ENCODE measurements around the gene LRRC39.

LRRC39 gene

GRCh38 chr1:100151679-100152078 lies 26.4 kb downstream of the LRRC39 start:
- H3K4me3 ChIP-seq (ENCODE audit: low read depth, low read length), result no peak overlapping the region

DNA sequence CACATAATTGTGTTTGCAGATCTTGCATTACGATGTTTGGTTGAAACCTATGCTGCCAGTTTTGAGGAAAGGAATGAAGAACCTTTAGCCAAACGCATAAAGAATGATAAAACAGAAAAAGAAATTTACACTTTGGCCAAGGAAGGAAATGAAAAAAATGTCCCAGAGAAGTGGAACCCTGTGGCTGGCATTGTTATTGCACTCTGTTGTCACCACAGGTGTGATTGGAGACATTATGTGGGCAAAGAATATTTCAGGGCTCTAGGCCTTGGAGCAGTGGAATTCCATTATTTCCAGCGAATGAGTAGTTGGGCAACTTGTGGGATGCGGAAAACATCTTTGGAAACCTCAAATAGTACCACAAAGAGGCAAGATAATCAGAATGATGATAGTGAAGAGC lies 30.2 kb downstream of the LRRC39 start:
- no peak overlapping the region for H3K4me3 ChIP-seq (ENCODE audit: low read depth, low read length)

DNA sequence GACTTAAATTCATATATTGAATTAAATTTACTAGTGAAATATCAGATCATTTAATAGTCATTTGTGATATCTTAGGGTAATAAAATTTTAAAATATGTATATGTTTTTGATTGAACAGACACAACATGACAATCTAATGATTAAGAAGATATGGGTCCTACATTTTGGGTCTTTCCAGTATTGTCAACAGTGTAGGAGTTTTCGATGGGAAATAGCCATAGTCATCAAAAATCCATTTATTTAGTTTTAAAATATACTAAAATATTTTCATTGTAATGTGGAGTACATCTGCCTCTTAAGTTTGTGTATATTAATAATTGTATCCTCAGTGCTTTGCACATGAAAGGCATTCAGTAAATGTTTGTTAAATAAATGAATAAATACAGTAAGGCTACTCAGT lies 31.1 kb downstream of the LRRC39 start:
- H3K4me3 ChIP-seq (ENCODE audit: low read depth, low read length), result no peak overlapping the region

DNA sequence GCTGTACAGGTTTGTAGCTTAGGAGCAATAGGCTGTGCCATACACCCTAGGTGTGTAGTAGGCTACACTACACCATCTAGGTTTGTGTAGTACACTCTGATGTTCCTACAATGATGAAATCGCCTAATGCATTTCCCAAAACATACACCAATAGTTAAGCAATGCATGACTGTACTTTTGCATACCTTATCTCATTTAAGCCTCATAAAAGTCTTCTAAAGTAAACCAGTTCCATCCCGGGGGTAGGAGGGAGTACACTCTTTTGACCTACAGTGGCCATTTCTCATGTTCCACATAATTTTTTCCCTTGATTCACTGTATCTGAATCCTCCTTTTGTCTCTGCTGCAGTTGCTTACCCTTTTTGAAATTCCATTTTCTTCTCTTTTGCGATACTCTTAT lies 32.9 kb downstream of the LRRC39 start:
- H3K4me3 ChIP-seq (ENCODE audit: low read depth, low read length), result no peak overlapping the region

GRCh38 chr1:100142343-100142742 lies 35.7 kb downstream of the LRRC39 start:
- H3K4me3 ChIP-seq (ENCODE audit: low read depth, low read length), result no peak overlapping the region

GRCh38 chr1:100141192-100141591 lies 36.9 kb downstream of the LRRC39 start:
- H3K4me3 ChIP-seq (ENCODE audit: low read depth, low read length), result no peak overlapping the region

GRCh38 chr1:100137602-100138001 lies 40.5 kb downstream of the LRRC39 start:
- H3K4me3 ChIP-seq (ENCODE audit: low read depth, low read length), result no peak overlapping the region

- H3K4me3 ChIP-seq (ENCODE audit: low read depth, low read length), result no peak overlapping the region
Measured at GRCh38 chr1:100134872-100135271, 43.2 kb downstream of the LRRC39 start.

DNA sequence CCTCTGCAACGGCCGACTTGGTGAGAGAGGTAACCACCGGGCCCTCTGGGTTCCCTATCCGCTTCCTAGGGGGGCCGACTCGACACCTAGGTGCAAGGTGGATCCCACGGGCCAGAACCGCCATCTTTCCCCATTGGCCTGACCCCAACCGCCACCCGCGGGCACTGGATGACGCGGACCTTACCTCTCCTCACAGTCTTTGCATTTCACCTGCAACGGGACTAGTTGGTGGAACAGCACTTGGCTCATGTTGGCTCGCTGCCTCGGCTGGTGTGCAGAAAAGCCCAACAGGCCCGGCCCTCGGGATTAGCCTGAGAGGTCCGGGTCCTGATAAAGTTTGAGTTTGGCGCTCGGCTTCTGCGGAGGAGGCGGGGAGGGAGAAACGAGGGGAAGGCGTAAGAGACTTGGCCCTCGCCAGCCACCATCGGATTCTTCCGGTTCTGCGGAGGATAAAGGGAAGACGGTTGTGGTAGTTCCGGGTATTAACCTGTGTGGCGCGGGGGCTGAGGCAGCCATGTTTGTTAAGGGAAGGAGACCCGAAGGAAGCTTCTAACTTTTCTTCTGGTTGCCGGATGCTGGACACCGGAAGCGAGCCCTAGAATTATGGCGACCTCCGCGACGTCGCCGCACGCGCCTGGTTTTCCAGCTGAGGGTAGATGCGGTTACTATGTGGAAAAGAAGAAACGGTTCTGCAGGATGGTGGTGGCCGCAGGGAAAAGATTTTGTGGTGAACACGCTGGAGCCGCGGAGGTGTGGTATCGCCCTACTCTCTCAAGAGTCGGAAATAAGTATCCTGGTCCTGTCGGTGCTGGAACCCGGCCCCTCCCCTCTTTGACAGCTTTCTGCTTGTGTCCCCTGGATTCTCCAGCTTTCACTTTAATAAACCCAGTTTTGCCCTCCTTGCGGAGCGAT lies 45.2 kb downstream of the LRRC39 start, which contains the start of the genes SASS6 and TRMT13:
Gene SASS6 (minus strand): TSS at position 365 of the 912 bp plus-strand sequence. CDS start 116 bp downstream, at position 249.
Gene TRMT13 (plus strand): TSS at position 598 of the 912 bp plus-strand sequence. CDS start 6 bp downstream, at position 604.
- H3K4me3 ChIP-seq (ENCODE audit: low read depth, low read length), result peak within 1 kb of the TSS; percentile 93

- peak overlapping the region; percentile 93 for H3K4me3 ChIP-seq (ENCODE audit: low read depth, low read length)
Measured at GRCh38 chr1:100131623-100132022, 46.4 kb downstream of the LRRC39 start.

DNA sequence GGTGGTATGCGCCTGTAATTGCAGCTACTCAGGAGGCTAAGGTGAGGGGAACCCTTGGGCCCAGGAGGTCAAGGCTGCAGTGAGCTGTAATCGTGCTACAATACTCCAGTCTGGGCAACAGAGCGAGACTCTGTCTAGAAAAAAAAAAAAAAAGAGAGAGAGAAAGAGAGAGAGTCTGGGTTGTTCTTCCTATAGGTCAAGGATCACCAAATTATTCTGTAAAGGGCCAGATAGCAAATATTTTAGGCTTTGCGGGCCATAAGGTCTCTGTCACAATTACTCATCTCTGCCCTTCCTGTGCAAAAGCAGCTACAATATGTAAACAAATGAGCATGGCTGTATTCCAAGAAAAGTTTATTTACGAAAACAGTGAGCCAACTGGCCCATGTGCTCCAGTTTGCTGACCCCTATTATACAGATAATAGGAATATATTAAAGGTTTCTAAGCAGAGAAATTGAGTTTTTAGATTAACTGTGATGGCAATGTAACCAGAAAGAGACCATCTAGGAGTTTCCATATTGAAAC lies 47.4 kb downstream of the LRRC39 start:
- H3K4me3 ChIP-seq (ENCODE audit: low read depth, low read length), result no peak overlapping the region

DNA sequence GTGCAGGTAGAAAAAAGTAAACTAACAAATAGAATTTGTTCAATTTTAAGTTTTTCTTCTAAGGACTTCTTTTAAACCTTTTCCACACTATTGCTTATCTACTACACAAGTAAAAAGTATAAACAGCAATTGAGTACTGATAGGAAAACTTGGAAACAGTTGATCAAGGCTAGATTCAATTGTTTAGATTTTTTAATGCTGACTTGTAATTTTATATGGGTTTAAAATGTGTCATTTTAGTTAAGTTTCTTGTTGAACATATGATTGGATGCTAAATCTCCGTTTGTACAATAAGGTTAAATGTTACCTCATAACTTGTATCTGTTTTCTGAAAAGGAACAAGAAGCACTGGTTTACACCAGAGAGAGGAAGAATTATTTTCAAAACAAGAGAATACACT lies 50.8 kb downstream of the LRRC39 start:
- H3K4me3 ChIP-seq (ENCODE audit: low read depth, low read length), result no peak overlapping the region

DNA sequence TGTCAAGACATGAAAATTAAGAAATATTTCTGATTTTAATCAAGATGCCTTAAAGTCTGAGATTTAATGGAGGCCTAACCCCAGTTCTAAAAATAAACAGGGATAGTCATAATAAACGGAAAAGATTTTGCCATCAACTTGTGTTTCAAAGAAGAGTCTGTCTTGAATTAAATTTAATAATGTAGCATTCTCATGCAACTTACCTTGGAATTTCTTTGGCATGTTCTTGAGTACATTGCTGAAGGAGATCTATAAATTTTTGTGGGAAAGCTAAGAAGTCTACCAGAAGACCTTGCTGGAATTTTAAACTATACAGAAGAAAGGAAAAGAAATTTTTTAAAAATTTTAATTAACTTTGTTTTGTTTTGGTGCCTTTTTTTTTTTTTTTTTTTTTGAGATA lies 55.9 kb downstream of the LRRC39 start:
- no peak overlapping the region for H3K4me3 ChIP-seq (ENCODE audit: low read depth, low read length)

DNA sequence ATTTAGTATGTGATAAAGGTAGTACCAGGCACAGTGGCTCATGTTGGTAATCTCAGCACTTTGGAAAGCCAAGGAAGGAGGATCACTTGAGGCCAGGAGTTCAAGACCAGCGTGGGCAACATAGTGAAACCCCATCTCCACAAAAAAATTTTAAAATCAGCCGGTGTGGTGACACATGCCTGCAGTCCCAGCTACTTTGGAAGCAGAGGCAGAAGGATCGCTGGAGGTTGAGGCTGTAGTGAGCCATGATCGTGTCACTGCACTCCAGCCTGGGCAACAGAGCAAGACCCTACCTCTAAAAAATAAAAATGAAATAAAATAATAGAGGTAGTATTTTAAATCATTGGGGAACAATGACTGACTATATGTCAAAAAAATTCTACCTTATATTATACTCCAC lies 62.5 kb downstream of the LRRC39 start:
- H3K4me3 ChIP-seq (ENCODE audit: low read depth, low read length), result no peak overlapping the region

- H3K4me3 ChIP-seq (ENCODE audit: low read depth, low read length), result no peak overlapping the region
Measured at GRCh38 chr1:100109554-100110066, 68.4 kb downstream of the LRRC39 start.

DNA sequence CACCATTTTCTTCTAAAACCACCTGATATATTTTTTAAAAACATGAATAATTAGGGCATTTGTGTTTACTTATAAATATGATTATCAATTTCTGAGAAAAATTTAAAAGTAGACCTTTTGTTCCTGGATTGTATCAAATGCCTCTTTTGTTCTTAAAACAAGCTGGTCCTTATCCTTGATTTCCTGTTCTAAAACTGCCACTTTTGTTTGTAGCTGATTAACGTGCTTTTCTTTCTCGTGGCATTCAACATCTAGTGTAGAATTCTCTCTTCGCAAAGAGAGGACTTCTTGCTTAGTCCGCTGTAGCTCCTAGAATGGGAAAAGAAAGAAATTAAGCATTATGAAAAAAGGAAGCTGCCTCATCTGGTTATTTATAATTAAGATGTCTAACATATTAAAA lies 70.4 kb downstream of the LRRC39 start:
- no peak overlapping the region for H3K4me3 ChIP-seq (ENCODE audit: low read depth, low read length)

- H3K4me3 ChIP-seq (ENCODE audit: low read depth, low read length), result no peak overlapping the region
Measured at GRCh38 chr1:100101564-100101963, 76.5 kb downstream of the LRRC39 start.

GRCh38 chr1:100100202-100100601 lies 77.9 kb downstream of the LRRC39 start:
- no peak overlapping the region for H3K4me3 ChIP-seq (ENCODE audit: low read depth, low read length)

Data from iPS-11a (cell line).